GM12891 (cell line): ENCODE results near the gene RAD9A.

Experiments
- DNase-seq: peaks from one replicate; pipeline ENCODE4 v3.0.0; 2011; ENCODE audit warnings: low spot score; ENCODE audit not compliant: insufficient read length
- FAIRE-seq: peaks from 2 replicates; lab custom pipeline; 2011; peaks lifted over from hg19 to GRCh38; lab: Jason Lieb, UNC
- PAX5 ChIP-seq: IDR thresholded peaks from 2 replicates; pipeline ENCODE4 v1.6.1; 2011; ENCODE audit warnings: low read length, moderate library complexity, mild to moderate bottlenecking; ENCODE audit not compliant: insufficient read depth, severe bottlenecking
- POLR2A ChIP-seq: IDR thresholded peaks from 2 replicates; pipeline ENCODE4 v1.6.1; 2011; ENCODE audit warnings: low read depth, low read length, control low read depth
- POLR2AphosphoS5 ChIP-seq: IDR thresholded peaks from 2 replicates; pipeline ENCODE4 v1.6.1; 2011; ENCODE audit warnings: low read depth, low read length, control low read depth
- POU2F2 ChIP-seq: IDR thresholded peaks from 2 replicates; pipeline ENCODE4 v1.6.1; 2011; ENCODE audit warnings: low read depth, mild to moderate bottlenecking, control low read depth, low read length, moderate library complexity
- SPI1 ChIP-seq: IDR thresholded peaks from 2 replicates; pipeline ENCODE4 v1.6.1; 2011; ENCODE audit warnings: low read depth, low read length, control low read depth
- TAF1 ChIP-seq: IDR thresholded peaks from 2 replicates; pipeline ENCODE4 v1.6.1; 2011; ENCODE audit warnings: low read depth, low read length, control low read depth

Gene RAD9A

DNA sequence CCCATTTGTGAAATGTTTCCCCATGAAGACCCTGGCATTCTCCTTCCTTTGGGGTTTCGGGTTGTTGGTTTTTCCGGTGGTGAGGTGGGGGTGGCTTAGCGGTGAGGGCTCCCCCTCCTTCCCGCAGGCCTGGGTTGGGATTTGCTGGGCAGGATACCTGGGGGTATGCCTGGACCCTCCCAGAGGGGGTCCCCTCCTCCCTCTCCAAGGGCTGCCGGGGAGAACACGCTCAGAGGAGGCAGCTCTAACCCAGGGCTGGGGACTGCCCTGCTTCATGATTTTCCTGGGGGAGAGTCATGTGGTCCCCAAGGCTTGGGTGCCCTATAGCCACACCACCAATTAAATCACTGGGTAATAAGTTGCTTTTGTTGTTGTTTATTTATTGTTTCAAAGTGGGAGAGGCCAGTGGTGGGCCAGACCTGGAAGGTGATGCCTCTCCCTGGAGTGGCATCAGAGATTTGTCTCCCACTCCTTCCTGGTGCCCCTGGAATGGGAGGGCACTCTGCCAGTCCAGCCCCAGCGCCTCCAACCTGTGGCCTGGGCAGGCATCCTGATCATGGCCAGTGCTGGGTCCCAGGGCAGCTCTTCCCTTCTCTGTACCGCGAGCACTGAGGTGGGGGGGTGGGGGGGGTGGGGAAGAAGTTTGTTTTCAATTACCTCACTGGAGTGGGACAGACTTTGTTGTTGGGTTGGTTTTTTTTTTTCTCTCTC is 17.1 kb upstream of the RAD9A start:
- no peak for TF ChIP-seq POLR2A
- TF ChIP-seq PAX5: no peak
- no peak for TF ChIP-seq POU2F2
- TF ChIP-seq POLR2AphosphoS5: no peak
- TF ChIP-seq TAF1: no peak
- no peak for TF ChIP-seq SPI1
- no peak for FAIRE-seq

DNA sequence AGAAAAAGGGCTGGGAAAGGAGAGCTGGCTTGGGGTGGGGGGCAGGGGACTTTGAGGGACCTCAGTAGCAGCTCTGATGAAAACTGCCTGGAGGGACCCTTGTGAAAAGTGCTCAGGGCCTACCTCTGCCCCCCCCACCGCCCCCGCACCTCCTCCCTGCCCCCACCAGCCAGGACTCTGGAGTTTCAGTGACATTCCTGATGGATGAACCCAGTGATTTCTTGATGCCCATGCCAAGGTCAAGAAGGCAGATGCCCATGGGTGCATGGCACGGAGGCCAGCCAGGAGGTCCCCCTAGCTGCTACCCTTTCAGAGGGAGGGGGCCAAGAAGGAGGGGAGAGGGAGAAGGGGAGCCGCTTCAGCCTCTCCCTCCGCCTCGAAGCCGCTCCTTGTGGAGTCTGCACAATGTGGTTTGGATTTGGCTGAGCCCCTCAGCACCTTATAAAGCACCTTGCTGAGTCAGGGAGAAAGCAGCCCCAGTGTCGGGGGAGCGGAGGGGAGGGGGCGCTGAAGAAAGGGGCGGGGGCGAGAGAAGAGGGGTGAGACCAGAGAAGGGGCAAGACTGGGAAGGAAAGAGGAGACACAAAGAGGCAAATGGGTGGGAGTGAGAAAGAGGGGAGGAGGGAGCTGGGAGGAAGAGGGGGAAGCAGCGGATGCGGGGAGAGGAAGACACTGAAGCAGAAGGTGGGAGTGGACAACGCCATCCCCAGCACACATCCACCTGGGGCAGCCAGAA is 16.3 kb upstream of the RAD9A start:
- DNase-seq (no peak), FAIRE-seq (no peak)
- no peak for TF ChIP-seq PAX5
- TF ChIP-seq POLR2AphosphoS5: no peak
- TF ChIP-seq POU2F2: no peak

More for the DNA sequence above, 17.1 kb upstream of the RAD9A start:
- DNase-seq: no peak

- DNase-seq (no peak), FAIRE-seq (no peak)
- TF ChIP-seq POLR2AphosphoS5 (no peak), PAX5 (no peak), TAF1 (no peak), SPI1 (no peak), POLR2A (no peak), POU2F2 (no peak)
Observed at GRCh38 chr11:67376063-67376820, 15.5 kb upstream of the RAD9A start.

- FAIRE-seq (no peak), DNase-seq (no peak)
Observed at GRCh38 chr11:67376873-67377808, 14.6 kb upstream of the RAD9A start.

GRCh38 chr11:67378544-67378943 is 13.2 kb upstream of the RAD9A start:
- FAIRE-seq (no peak), DNase-seq (no peak)
- TF ChIP-seq TAF1: no peak
- no peak for TF ChIP-seq POU2F2
- TF ChIP-seq SPI1: no peak
- TF ChIP-seq POLR2AphosphoS5: no peak
- TF ChIP-seq PAX5: no peak
- TF ChIP-seq POLR2A: no peak

More at GRCh38 chr11:67376873-67377808, 14.6 kb upstream of the RAD9A start:
- TF ChIP-seq PAX5: no peak
- no peak for TF ChIP-seq POLR2A
- no peak for TF ChIP-seq POU2F2
- no peak for TF ChIP-seq TAF1

DNA sequence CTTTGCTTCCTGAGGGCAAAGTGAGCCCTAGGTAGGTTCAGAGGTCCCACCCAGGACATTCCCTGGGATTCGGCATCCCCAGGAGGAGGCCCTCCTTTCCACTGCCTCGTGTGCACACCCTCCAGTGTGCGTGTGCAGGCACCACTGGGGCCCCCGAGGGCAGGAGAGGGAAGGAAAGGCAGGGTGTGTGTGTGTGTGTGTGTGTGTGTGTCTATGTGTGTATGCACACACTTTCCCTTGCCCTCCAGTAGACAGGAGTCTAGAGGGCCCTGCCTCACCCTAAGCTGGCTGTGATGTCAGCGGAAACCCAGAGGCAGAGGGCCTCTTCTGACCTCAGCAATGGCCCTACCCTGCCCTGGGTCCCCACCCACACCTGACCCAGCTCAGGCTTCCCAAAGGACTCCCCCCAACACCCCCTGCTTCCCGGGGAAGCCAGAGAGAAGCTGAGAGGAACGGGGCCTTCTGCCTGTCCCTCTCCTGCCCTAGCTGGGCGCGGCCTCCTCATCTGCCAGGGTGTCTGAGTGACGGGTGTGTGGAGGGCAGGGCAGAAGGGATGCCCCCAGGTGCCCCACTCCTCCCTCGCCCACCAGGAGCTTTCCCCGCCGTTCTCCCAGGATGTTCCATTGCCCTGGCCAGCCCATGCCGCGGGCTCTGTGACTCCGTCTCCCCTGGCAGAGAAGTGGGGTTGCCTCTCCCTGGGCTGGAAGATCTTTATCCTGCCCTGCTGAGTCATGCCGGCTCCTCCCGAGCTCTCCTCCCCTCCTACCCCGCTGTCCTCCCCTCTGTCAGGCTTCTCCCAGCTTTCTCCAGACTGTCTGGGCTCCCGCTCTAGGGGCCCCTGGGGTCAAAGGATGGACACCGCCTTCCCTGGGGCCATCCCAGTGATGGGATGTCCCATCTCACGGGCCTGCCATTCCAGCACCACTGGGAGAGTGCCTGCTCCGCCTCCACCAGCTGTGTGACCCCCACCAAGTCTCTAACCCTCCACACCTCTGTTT is 12.4 kb upstream of the RAD9A start:
- DNase-seq (no peak), FAIRE-seq (no peak)
- no peak for TF ChIP-seq SPI1
- no peak for TF ChIP-seq POLR2AphosphoS5
- TF ChIP-seq POLR2A: no peak
- no peak for TF ChIP-seq PAX5
- no peak for TF ChIP-seq TAF1
- no peak for TF ChIP-seq POU2F2

DNA sequence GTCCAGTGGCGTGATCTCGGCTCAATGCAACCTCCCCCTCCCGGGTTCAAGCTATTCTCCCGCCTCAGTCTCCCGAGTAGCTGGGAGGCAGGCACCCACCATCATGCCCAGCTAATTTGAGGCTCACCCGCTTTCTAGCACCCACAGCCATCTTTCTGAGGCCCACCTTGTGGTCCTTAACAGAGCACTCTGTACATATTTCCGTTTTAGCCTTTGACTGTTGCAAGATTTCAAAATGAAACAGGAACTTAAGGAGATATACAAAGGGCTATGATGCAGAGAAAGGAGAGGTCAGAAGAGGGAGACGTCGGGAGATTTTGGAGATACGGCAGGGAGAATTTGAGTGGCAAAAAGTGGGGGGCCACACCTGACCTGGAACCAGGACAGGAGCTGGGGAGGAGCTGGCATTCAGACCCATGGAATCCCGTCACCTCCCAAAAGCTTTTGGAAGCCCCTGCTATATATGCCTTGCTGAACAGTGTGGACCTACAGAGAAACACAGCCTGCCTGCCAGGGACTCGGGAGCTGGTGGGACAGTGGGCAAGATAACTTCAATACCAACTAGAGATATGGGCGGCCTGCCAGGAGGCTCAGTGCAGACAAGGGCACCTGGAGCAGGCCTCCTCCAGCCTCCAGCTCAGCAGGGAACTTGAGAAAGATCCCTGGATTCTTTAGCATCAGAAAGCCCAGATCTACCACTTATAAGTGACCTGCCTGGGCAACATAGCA is 10.4 kb upstream of the RAD9A start:
- TF ChIP-seq SPI1: no peak
- no peak for TF ChIP-seq POLR2AphosphoS5
- DNase-seq (no peak), FAIRE-seq (peak; percentile 23)
